B cell (primary cell): ENCODE data around the gene NSD1. TPM values are rescaled to one million over a fixed set of nuclear protein-coding genes. Genes with fewer than 3 reads are reported as not detected.
A peak's percentile ranks its signal among the peaks of the same experiment; 100 is the strongest.

Experiments used
- ATAC-seq: fragments of 200-7000 bp; cut with Tn5 transposase; one replicate; pipeline ENCODE4 v1.10.0; 2021; ENCODE audit warnings: low read depth, mild to moderate bottlenecking, moderate number of reproducible peaks, moderate library complexity
- CTCF ChIA-PET: fragments of 350-600 bp; sonication (Branson Sonifier 250); formaldehyde crosslinking; loops from one replicate; lab custom pipeline; 2021; ENCODE audit warnings: antibody characterized with exemption, inconsistent platforms; lab: Charles Lee
- POLR2A ChIA-PET: fragments of 350-600 bp; sonication (Branson Sonifier 250); formaldehyde crosslinking; loops from one replicate; lab custom pipeline; 2021; ENCODE audit warnings: antibody characterized with exemption; lab: Charles Lee
- DNase-seq: peaks from one replicate; pipeline ENCODE4 v3.0.0; 2013
- H2AFZ ChIP-seq: 2 replicates; pipeline ENCODE4 v1.6.1; 2012; ENCODE audit warnings: mild to moderate bottlenecking, low read depth, low read length; ENCODE audit not compliant: insufficient read depth, poor library complexity, severe bottlenecking
- H3K27ac ChIP-seq, 2 donors: 1 replicate in 1 of 2; 2 replicates in 1 of 2; pipeline ENCODE4 v1.5.1; 2012 to 2013; ENCODE audit warnings: low read length in 2 of 2, mild to moderate bottlenecking in 2 of 2, moderate library complexity in 1 of 2
- H3K27me3 ChIP-seq, 4 experiments: fragments of 200-600 bp in 1 of 4; sonication (generic) in 1 of 4; replicated peaks in 1 of 4; 1 replicate in 2 of 4; 2 replicates in 2 of 4; pipeline versions ENCODE4 v1.6.1 to v1.7.0; 2013 to 2016; ENCODE audit warnings: low read length in 3 of 4, mild to moderate bottlenecking in 2 of 4, mixed read lengths in 1 of 4, moderate library complexity in 1 of 4; ENCODE audit not compliant: insufficient read depth in 4 of 4, control insufficient read depth in 3 of 4; ENCODE audit errors: control extremely low read depth in 1 of 4
- H3K36me3 ChIP-seq, 2 experiments: replicated peaks in 1 of 2; 1 replicate in 1 of 2; 2 replicates in 1 of 2; pipeline versions ENCODE4 v1.6.1 to v1.7.1; 2013; ENCODE audit warnings: low read length in 1 of 2; ENCODE audit not compliant: insufficient read depth in 2 of 2, control insufficient read depth in 1 of 2; ENCODE audit errors: control extremely low read depth in 1 of 2, extremely low read depth in 1 of 2
- H3K4me1 ChIP-seq, 2 donors: fragments of 200-600 bp in 1 of 2; sonication (generic) in 1 of 2; 1 replicate in 1 of 2; 2 replicates in 1 of 2; pipeline versions ENCODE4 v1.5.1 to v1.6.1; 2013 to 2017; ENCODE audit warnings: low read length in 2 of 2; ENCODE audit not compliant: control insufficient read depth in 2 of 2, insufficient read depth in 2 of 2
- H3K4me2 ChIP-seq: replicated peaks from 2 replicates; pipeline ENCODE3; 2012; ENCODE audit warnings: mild to moderate bottlenecking, low read depth, low read length; ENCODE audit not compliant: poor library complexity, severe bottlenecking
- H3K4me3 ChIP-seq, 5 experiments: fragments of 200-600 bp in 1 of 5; sonication (generic) in 1 of 5; 1 replicate in 3 of 5; 2 replicates in 2 of 5; pipeline versions ENCODE4 v1.5.1 to v1.7.0; 2011 to 2016; ENCODE audit warnings: low read length in 4 of 5, mild to moderate bottlenecking in 4 of 5, low read depth in 2 of 5, control low read depth in 1 of 5, moderate library complexity in 1 of 5; ENCODE audit not compliant: insufficient read depth in 1 of 5; ENCODE audit errors: control extremely low read depth in 1 of 5, extremely low read depth in 1 of 5
- H3K79me2 ChIP-seq: fragments of 200-600 bp; sonication (generic); one replicate; pipeline ENCODE4 v1.6.0; 2016; ENCODE audit warnings: low read length; ENCODE audit not compliant: control insufficient read depth, insufficient read depth
- H3K9ac ChIP-seq: fragments of 200-600 bp; sonication (generic); 2 replicates; pipeline ENCODE4 v1.6.1; 2017; ENCODE audit warnings: mild to moderate bottlenecking, low read length, moderate library complexity
- H3K9me3 ChIP-seq, 3 donors: one replicate each; pipeline versions ENCODE4 v1.6.1 to v1.7.1; 2013; ENCODE audit warnings: low read length in 2 of 3; ENCODE audit not compliant: control insufficient read depth in 2 of 3, insufficient read depth in 1 of 3; ENCODE audit errors: control extremely low read depth in 1 of 3
- H4K20me1 ChIP-seq: 2 replicates; pipeline ENCODE4 v1.6.0; 2012; ENCODE audit warnings: mild to moderate bottlenecking, low read length; ENCODE audit not compliant: insufficient read depth, control insufficient read depth, poor library complexity, severe bottlenecking
- H3K27ac Mint-ChIP-seq: one replicate; pipeline ENCODE4 v1.8.0; 2021; ENCODE audit warnings: mixed read lengths
- H3K27me3 Mint-ChIP-seq: one replicate; pipeline ENCODE4 v1.8.0; 2021; ENCODE audit warnings: mixed read lengths
- H3K4me1 Mint-ChIP-seq: one replicate; pipeline ENCODE4 v1.8.0; 2021; ENCODE audit warnings: mixed read lengths
- H3K4me3 Mint-ChIP-seq: one replicate; pipeline ENCODE4 v1.8.0; 2021; ENCODE audit warnings: mixed read lengths
- H3K9me3 Mint-ChIP-seq: one replicate; pipeline ENCODE4 v1.8.0; 2022; ENCODE audit warnings: mixed read lengths; ENCODE audit not compliant: insufficient read depth
- CTCF ChIP-seq: fragments of 200-600 bp; IDR thresholded peaks from one replicate; pipeline ENCODE4 v1.8.0; 2022; ENCODE audit warnings: antibody characterized with exemption, mild to moderate bottlenecking
- EZH2 ChIP-seq: IDR thresholded peaks from 2 replicates; pipeline ENCODE4 v1.6.1; 2012; ENCODE audit warnings: borderline replicate concordance, low read depth, mild to moderate bottlenecking, moderate library complexity, low read length; ENCODE audit not compliant: insufficient read depth, poor library complexity, severe bottlenecking
- WGBS: methylation state at CpG from one replicate; pipeline ENCODE4 v1.1.5; 2013; ENCODE audit warnings: missing lambda C conversion rate; ENCODE audit not compliant: insufficient coverage; 5-methylcytosine and 5-hydroxymethylcytosine counted together
- intact Hi-C: fragments of 100-400 bp; cut with micrococcal nuclease; formaldehyde crosslinking; loops from one replicate; pipeline ENCODE4 v1.10.0; 2022
- polyA plus RNA-seq: library from polyadenylated mRNA; depleted of rRNA; stranded (reverse); fragments of >200 nt; gene quantifications from 2 replicates; pipeline ENCODE4 v1.2.3, GENCODE V29; 2012
- total RNA-seq, 2 donors: library from RNA; stranded (reverse); fragments of 120-200 nt in 1 of 2; gene quantifications; 1 replicate in 1 of 2; 2 replicates in 1 of 2; pipeline versions ENCODE4 v1.2.3 to v1.2.4, GENCODE V29; 2013 to 2022

The NSD1 gene
- total and polyA plus RNA-seq, 2 donors (not counting 1 experiment from before 2014, with no cell fraction given), result 10.8 to 145 TPM

DNA sequence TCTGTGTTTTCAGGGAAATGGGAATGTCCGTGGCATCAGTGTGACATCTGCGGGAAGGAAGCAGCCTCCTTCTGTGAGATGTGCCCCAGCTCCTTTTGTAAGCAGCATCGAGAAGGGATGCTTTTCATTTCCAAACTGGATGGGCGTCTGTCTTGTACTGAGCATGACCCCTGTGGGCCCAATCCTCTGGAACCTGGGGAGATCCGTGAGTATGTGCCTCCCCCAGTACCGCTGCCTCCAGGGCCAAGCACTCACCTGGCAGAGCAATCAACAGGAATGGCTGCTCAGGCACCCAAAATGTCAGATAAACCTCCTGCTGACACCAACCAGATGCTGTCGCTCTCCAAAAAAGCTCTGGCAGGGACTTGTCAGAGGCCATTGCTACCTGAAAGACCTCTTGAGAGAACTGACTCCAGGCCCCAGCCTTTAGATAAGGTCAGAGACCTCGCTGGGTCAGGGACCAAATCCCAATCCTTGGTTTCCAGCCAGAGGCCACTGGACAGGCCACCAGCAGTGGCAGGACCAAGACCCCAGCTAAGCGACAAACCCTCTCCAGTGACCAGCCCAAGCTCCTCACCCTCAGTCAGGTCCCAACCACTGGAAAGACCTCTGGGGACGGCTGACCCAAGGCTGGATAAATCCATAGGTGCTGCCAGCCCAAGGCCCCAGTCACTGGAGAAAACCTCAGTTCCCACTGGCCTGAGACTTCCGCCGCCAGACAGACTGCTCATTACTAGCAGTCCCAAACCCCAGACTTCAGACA is 160.4 kb downstream of the NSD1 start:
- no peaks in the 10 kb centered on the region for H3K9me3 Mint-ChIP-seq
- no peak for ATAC-seq
- Histone ChIP-seq H3K9ac (no peak overlapping the region), H2AFZ (no peak overlapping the region), H3K79me2 (peaks cover 4% of the 10 kb centered on the region), H3K27me3 (no peaks in the 10 kb centered on the region), H3K36me3 (peaks cover 20 to 55% of the 10 kb centered on the region in 2 experiments), H4K20me1 (no peaks in the 10 kb centered on the region), H3K4me2 (no peak overlapping the region), H3K9me3 (no peaks in the 10 kb centered on the region), H3K4me1 (peaks cover 32 to 52% of the 10 kb centered on the region in 2 donors), H3K4me3 (no peak overlapping the region), H3K27ac (no peak overlapping the region)
- peaks cover 49% of the 10 kb centered on the region for H3K4me1 Mint-ChIP-seq
- WGBS, result 98% methylated on average over 12 of the region's 12 CpGs
- ChIA-PET POLR2A (no interaction called here), CTCF (interaction anchor here (0.8 to 1.0 kb wide), 2 partner anchors 16 kb away, joined by 3 read pairs; no protein-coding TSS in a partner anchor)
- H3K4me3 Mint-ChIP-seq, result no peak overlapping the region
- DNase-seq, result no peak
- H3K27ac Mint-ChIP-seq, result peak overlapping the region; percentile 71
- TF ChIP-seq EZH2 (no peak), CTCF (no peak)
- H3K27me3 Mint-ChIP-seq, result no peaks in the 10 kb centered on the region
- intact Hi-C loops, result no loop called here

GRCh38 chr5:177294632-177295031 is 161.1 kb downstream of the NSD1 start:
- 95% methylated on average over 3 of the region's 3 CpGs for WGBS
- Histone ChIP-seq H3K79me2 (peaks cover 4% of the 10 kb centered on the region), H3K36me3 (peaks cover 20 to 49% of the 10 kb centered on the region in 2 experiments), H3K9me3 (no peaks in the 10 kb centered on the region), H3K4me2 (no peak overlapping the region), H3K4me3 (no peak overlapping the region), H2AFZ (no peak overlapping the region), H3K9ac (no peak overlapping the region), H3K27ac (peak overlapping the region in 1 of 2 donors; percentile 54), H3K4me1 (peaks cover 38 to 58% of the 10 kb centered on the region in 2 donors), H3K27me3 (no peaks in the 10 kb centered on the region), H4K20me1 (no peaks in the 10 kb centered on the region)
- Mint-ChIP-seq H3K27me3 (no peaks in the 10 kb centered on the region), H3K9me3 (no peaks in the 10 kb centered on the region), H3K27ac (peak overlapping the region; percentile 71), H3K4me1 (peaks cover 52% of the 10 kb centered on the region), H3K4me3 (no peak overlapping the region)
- POLR2A ChIA-PET, result interaction anchor here (1.0 kb wide), 1 partner anchor 8 kb away, joined by 3 read pairs; no protein-coding TSS in a partner anchor
- no peak for DNase-seq
- CTCF ChIA-PET, result interaction anchor here (0.8 to 1.9 kb wide), 2 partner anchors 14 to 15 kb away, joined by 3 to 6 read pairs; no protein-coding TSS in a partner anchor
- intact Hi-C loops, result no loop called here
- TF ChIP-seq CTCF, result no peak
- TF ChIP-seq EZH2, result no peak
- ATAC-seq, result no peak
